Thoracic aorta (tissue), 2 donors: ENCODE data around the gene NEB. TPM values are rescaled to one million over a fixed set of nuclear protein-coding genes. Genes with fewer than 3 reads are reported as not detected.
"Not testable (repeated sequence)": the region's sequence is repeated elsewhere in the genome, so short reads cannot be mapped to it uniquely, and the experiment has no call there.

ENCODE experiments used
- ATAC-seq: fragments of 150-250 bp; one replicate; pipeline ENCODE4 v1.8.0; 2017; ENCODE audit warnings: low read depth; ENCODE audit not compliant: insufficient number of reproducible peaks, low FRiP score
- DNase-seq: peaks from one replicate; pipeline ENCODE4 v3.0.0-alpha.2; 2020; ENCODE audit warnings: low spot score
- H3K27ac ChIP-seq, 2 donors: fragments of 200-600 bp; sonication (generic); 1 replicate in 1 of 2; 2 replicates in 1 of 2; pipeline ENCODE4 v1.5.1; 2016; ENCODE audit warnings: mild to moderate bottlenecking in 2 of 2, moderate library complexity in 2 of 2
- H3K27me3 ChIP-seq: fragments of 200-600 bp; sonication (generic); replicated peaks from 2 replicates; pipeline ENCODE4 v1.6.0; 2016; ENCODE audit warnings: mild to moderate bottlenecking; ENCODE audit not compliant: insufficient read depth
- H3K36me3 ChIP-seq: fragments of 200-600 bp; sonication (generic); one replicate; pipeline ENCODE4 v1.5.1; 2016
- H3K4me1 ChIP-seq, 2 donors: fragments of 200-600 bp; sonication (generic); 1 replicate in 1 of 2; 2 replicates in 1 of 2; pipeline versions ENCODE4 v1.5.1 to v1.6.0; 2016; ENCODE audit warnings: low read depth in 2 of 2, mild to moderate bottlenecking in 1 of 2; ENCODE audit not compliant: control insufficient read depth in 1 of 2
- H3K4me3 ChIP-seq: fragments of 200-600 bp; sonication (generic); 2 replicates; pipeline ENCODE4 v1.5.1; 2016; ENCODE audit warnings: mild to moderate bottlenecking
- H3K9me3 ChIP-seq: fragments of 200-600 bp; sonication (generic); 2 replicates; pipeline ENCODE4 v1.5.1; 2016
- total RNA-seq, 2 donors: library from RNA; depleted of rRNA; stranded (reverse); fragments of >200 nt; gene quantifications; one replicate each; pipeline versions ENCODE4 v1.1.0 to v1.2.3, GENCODE V29; 2016
- TF ChIP-seq, protein P1 (sequence below): fragments of 200-600 bp; sonication (generic); IDR thresholded peaks from one replicate; pipeline ENCODE4 v1.5.1; 2019; ENCODE audit warnings: antibody characterized with exemption

The NEB gene
- total RNA-seq, 2 donors from 2014 or later, result 3.2 to 8.6 TPM

DNA sequence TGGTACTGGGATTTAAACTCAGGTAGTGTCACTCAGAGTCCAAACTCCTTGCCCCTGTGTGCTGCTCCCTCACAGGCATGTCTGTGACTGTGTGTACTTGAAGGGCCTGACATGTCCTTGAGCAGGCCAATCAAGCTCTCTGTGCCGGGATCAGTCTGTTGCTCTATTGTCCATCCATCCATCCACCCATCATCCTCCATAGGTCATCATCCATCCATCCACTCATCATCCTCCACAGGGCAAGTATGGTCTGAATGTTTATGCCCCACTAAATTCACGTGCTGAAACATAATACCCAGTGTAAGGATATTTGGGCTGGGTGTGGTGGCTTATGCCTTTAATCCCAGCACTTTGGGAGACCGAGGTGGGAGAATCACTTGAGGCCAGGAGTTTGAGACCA lies 24.5 kb upstream of the NEB start:
- DNase-seq, result no peak
- no peaks in the 10 kb centered on the region for H3K36me3 ChIP-seq
- H3K9me3 ChIP-seq, result no peaks in the 10 kb centered on the region

DNA sequence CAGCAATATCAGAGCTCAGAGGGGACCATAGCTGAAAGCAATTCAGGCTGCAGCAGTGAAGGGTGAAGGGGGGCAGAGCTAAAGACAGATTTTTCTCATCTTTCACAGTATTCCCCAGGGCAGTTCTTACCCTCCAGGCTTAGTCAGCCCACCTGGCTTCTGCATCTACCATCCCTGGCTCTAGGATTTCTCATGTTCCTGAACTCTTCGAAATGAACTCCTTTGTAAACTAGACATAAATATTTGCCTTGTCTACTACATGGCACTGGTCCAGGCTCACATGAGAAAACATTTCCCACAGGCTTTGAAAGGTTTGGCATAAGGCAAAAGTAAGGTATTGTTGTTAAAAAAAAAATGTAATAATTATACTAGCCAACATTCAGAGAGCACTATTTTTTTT lies 23.6 kb upstream of the NEB start:
- Histone ChIP-seq H3K4me3 (no peak overlapping the region), H3K27me3 (no peaks in the 10 kb centered on the region), H3K27ac (no peak overlapping the region), H3K4me1 (peaks cover 0 to 4% of the 10 kb centered on the region in 2 donors), H3K36me3 (no peaks in the 10 kb centered on the region), H3K9me3 (no peaks in the 10 kb centered on the region)
- ATAC-seq (no peak), DNase-seq (no peak)
- TF ChIP-seq, protein P1, sequence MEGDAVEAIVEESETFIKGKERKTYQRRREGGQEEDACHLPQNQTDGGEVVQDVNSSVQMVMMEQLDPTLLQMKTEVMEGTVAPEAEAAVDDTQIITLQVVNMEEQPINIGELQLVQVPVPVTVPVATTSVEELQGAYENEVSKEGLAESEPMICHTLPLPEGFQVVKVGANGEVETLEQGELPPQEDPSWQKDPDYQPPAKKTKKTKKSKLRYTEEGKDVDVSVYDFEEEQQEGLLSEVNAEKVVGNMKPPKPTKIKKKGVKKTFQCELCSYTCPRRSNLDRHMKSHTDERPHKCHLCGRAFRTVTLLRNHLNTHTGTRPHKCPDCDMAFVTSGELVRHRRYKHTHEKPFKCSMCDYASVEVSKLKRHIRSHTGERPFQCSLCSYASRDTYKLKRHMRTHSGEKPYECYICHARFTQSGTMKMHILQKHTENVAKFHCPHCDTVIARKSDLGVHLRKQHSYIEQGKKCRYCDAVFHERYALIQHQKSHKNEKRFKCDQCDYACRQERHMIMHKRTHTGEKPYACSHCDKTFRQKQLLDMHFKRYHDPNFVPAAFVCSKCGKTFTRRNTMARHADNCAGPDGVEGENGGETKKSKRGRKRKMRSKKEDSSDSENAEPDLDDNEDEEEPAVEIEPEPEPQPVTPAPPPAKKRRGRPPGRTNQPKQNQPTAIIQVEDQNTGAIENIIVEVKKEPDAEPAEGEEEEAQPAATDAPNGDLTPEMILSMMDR, result no peak

More for the DNA sequence above, 24.5 kb upstream of the NEB start:
- Histone ChIP-seq H3K4me1 (peaks cover 0 to 4% of the 10 kb centered on the region in 2 donors), H3K27me3 (no peaks in the 10 kb centered on the region), H3K27ac (no peak overlapping the region), H3K4me3 (no peak overlapping the region)
- no peak for ATAC-seq
- TF ChIP-seq, protein P1, result no peak

DNA sequence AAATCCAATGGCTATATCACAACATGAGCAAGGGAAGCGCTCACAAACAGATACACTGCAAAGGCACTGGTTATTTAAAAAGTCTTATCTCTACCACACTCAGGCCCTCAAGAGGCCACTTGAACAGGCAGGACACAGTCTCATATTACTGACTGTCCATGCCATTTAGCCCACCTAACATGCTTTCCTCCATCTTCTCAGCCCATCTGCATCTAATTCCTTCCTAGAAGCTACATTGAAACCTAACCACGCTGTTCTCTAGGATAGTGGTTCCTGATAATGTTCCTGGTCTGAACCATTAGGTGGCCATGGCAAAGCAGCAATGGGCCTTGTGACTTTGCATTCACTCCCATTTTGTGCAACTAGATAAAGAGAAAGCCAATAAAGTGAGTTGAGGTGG lies 22.5 kb upstream of the NEB start:
- Histone ChIP-seq H3K36me3 (no peaks in the 10 kb centered on the region), H3K4me1 (peaks cover 0 to 4% of the 10 kb centered on the region in 2 donors), H3K27ac (no peak overlapping the region), H3K9me3 (no peaks in the 10 kb centered on the region), H3K4me3 (no peak overlapping the region), H3K27me3 (no peaks in the 10 kb centered on the region)
- TF ChIP-seq, protein P1, result no peak
- ATAC-seq (no peak), DNase-seq (no peak)

DNA sequence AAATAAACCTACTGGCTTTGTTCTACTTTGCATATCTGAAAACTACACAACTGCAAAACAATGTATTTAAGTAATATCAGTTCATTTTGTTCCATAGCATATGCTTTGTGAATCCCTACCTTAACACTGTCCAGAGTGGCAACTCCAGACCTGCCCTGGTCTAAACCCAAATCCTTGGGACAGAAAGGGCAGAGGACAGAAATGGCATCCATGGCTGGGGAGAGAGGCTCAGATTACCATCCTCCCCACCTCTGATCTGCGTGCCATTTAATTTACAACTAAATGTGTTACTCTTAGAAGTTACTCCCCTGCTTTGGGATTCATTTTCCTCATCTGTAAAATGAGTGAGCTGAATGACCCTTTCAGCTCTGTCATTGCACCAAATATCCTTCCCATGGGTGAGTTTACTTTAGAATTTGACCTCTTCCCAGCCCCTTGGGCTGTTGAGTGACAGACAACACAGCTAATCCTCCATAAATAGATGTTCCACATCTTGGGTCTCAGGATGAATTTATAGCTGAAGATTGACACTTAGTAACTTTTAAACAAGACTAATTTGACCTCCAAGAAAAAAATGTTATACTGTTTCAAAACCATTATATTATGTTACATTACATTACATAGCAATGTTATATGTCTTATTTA lies 20.1 kb upstream of the NEB start:
- ATAC-seq, result no peak
- Histone ChIP-seq H3K36me3 (no peaks in the 10 kb centered on the region), H3K4me3 (no peak overlapping the region), H3K9me3 (no peaks in the 10 kb centered on the region), H3K4me1 (peaks cover 0 to 4% of the 10 kb centered on the region in 2 donors), H3K27ac (no peak overlapping the region), H3K27me3 (no peaks in the 10 kb centered on the region)
- DNase-seq, result no peak
- TF ChIP-seq, protein P1, result no peak

DNA sequence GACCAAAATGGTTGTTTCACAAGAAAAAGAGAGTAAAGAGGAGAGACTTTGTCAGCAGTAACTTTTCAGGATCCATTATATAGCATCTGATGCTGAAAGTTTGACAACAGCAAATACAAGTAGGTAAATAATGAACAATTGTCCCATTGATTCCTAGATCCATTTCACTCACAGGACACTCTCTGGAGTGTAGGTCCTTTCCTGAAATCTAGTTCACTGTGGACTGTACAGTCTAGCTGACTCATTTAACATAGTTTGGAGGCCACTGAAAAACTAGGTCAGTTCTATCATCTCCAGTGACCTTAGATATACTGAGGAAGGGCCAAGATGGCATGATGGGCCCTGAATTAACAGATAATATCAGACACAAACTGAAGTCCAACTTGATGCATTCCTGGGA lies 19.3 kb upstream of the NEB start:
- H3K36me3 ChIP-seq, result no peaks in the 10 kb centered on the region
- no peaks in the 10 kb centered on the region for H3K9me3 ChIP-seq
- H3K27me3 ChIP-seq, result no peaks in the 10 kb centered on the region
- DNase-seq (no peak), ATAC-seq (no peak)
- no peak overlapping the region for H3K27ac ChIP-seq
- peaks cover 0 to 4% of the 10 kb centered on the region in 2 donors for H3K4me1 ChIP-seq
- TF ChIP-seq, protein P1, result no peak
- H3K4me3 ChIP-seq, result no peak overlapping the region

DNA sequence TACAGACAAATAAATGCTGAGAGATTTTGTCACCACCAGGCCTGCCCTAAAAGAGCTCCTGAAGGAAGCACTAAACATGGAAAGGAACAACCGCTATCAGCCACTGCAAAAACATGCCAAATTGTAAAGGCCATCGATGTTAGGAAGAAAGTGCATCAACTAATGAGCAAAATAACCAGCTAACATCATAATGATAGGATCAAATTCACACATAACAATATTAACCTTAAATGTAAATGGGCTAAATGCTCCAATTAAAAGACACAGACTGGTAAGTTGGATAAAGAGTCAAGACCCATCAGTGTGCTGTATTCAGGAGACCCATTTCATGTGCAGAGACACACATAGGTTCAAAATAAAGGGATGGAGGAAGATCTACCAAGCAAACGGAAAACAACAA lies 11.0 kb upstream of the NEB start:
- not testable (repeated sequence) for H3K36me3 ChIP-seq, H3K4me1 ChIP-seq, ATAC-seq, H3K4me3 ChIP-seq, H3K27ac ChIP-seq, H3K9me3 ChIP-seq, DNase-seq, H3K27me3 ChIP-seq
